HG03039 (cell line): Measurements from ENCODE around the gene NOXO1.
"Not testable (repeated sequence)": the region's sequence is repeated elsewhere in the genome, so short reads cannot be mapped to it uniquely, and the experiment has no call there.

ENCODE experiments used
- ATAC-seq: cut with Tn5 transposase; IDR thresholded peaks from one replicate; pipeline ENCODE4 v1.9.1; 2021; ENCODE audit warnings: mild to moderate bottlenecking, moderate library complexity; ENCODE audit not compliant: unreplicated experiment

NOXO1 gene

DNA sequence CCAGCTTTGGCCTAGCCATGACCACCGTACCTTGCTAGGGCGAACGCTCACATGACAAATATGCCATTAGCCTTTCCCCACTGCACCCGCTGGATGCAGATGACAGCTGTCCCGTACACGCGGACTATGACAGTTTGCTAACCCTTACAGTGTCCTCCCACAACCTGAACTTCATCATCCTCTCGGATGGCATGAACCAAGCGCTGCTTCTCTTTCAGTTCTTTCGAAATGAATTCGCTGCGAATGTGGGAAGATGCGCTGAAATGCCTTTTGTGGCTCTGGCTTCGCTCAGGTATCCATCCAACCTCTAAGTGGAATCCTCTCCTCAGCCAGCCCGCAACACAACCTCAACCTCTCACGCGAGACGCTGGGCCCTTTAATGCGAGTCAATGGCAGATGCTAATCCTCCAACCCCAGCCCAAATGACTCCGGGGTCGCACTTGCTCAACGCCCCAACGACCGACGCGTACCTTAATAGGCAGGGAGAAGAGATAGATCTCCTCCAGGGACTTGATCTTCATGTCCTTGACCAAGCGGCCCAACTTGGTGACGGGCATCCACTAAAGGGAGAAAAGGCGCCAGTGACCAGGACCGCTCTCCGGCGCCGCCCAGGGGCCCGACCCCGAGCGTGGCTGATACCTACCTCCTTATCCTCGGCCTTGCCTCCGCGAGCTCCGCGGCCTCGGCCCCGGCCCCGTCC, 17.3 kb downstream of the NOXO1 start:
- no peak for ATAC-seq

DNA sequence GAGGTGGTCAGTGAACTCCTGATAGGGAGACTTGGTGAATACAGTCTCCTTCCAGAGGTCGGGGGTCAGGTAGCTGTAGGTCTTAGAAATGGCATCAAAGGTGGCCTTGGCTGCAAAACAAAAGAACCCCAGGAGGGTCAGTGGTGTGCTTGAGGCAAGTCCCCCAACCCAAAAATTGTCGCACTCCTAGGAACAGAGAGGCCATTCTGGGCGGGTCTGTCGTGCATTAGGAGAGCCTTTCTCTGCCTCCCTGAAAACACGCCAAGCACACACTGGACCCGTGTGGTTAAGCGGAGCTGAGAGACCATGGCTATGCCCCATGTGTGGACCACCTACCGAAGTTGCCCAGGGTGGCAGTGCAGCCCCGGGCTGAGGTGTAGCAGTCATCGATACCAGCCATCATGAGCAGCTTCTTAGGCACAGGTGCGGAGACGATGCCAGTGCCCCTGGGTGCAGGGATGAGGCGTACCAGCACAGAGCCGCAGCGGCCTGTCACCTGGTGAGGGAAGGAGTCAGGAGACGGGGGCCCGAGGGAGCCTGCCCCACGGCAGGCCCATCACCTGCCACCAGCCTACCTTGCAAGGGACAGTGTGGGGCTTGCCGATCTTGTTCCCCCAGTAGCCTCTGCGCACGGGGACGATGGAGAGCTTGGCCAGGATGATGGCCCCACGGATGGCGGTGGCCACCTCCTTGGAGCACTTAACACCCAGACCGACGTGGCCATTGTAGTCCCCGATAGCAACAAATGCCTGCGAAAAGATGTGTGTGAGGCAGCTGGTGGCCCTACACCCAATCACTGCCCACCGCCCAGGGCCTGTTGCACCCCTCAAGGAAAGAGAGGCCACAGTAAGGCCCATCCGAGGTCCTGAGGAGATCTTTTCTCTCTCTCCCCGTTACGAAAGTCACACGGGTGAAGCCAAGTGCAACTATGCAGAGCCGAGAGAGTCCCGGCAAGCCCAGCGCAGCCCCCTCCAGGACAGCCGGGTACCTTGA, 18.8 kb downstream of the NOXO1 start:
- not testable (repeated sequence) for ATAC-seq

DNA sequence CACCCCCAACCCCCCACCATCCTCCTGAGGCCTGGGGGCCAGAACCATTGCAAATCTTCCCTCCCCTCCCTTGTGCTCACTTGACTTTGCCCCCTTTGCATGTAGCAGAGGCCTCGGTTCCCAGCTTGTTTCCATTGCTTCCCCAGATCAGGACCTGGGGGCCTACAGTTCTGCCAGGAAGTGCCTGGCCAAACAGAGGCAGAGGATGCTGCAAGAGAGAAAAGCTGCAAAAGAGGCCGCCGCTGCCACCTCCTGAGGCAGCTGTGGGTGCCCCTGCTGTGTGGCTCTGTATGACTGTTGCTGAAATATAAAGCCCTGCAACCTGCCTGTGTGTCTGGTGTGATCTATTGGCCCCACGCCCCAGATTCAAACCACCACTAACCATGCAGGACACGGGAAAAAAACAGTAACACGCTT, 19.6 kb downstream of the NOXO1 start:
- ATAC-seq = no peak

DNA sequence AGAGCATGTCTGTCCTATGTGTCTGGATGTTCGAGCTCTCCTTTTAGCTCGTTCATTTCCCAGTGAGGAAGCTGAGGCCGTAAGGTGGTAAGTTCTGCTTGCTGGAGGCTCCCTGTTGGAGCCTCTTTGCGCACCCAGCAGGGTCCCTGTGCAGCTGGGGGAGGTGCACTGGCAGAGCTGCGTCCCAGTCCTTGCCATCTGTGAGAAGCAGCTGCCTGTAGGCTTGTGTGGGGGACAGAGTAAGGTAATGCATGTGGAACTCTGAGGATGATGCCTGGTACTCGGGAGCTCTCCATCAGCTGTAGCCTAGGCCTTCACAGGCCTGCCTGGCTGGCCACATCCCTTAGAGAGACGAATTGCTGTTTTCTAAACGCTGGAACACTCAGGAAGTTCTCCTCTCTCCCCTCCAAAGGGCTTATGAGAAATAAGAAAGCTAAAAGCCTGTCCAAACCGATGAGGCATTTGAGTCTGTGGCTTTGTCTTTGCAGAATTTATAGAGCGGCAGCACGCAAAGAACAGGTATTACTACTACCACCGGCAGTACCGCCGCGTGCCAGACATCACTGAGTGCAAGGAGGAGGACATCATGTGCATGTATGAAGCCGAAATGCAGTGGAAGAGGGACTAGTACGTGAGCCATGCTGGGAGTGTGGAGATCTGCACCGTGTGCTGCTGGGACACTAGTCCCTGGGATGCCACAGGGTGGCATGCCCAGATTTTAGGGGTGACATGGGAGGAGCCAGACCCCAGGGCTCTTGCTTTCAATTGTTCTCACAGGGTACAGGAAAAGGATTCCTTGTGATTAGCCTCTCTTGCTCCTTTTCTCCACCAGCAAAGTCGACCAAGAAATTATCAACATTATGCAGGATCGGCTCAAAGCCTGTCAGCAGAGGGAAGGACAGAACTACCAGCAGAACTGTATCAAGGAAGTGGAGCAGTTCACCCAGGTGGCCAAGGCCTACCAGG, 20.3 kb downstream of the NOXO1 start:
- no peak for ATAC-seq

DNA sequence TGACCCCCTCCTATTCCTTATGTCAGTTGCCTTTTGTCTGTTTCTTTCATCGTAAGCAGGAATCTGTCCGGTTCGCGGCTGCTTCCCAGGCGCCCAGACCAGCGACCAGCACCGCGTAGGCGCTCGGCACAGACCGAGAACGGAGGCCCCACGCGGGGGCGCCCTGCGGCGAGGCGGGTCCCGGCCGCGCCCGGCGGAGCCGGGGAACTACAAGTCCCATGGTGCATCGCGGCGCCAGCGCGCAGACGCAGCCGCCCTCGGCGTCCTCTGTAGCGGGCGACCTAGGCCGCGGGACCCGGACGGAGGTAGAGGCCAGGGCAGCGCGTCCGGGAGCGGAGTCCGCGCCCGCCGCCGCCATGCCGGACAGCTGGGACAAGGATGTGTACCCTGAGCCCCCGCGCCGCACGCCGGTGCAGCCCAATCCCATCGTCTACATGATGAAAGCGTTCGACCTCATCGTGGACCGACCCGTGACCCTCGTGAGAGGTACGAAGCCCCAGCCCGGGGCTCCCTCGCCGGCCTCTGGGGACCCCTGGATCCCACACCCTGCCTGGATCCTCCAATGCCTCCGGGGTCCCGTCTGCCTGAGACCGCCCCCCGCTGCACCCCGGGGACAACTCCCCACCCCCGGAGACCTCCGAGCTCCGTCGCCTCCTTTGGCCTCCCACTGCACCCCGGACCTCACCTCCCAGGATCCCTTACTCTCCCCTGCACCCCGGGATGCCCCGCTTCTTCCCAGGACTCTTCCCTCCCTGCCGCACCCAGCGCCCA, 21.8 kb downstream of the NOXO1 start, which contains the start of gene NDUFB10:
Gene NDUFB10 (plus strand): TSS at position 270 of the 771 bp plus-strand sequence. CDS start 87 bp downstream, at position 357.
- peak; percentile 63 for ATAC-seq

DNA sequence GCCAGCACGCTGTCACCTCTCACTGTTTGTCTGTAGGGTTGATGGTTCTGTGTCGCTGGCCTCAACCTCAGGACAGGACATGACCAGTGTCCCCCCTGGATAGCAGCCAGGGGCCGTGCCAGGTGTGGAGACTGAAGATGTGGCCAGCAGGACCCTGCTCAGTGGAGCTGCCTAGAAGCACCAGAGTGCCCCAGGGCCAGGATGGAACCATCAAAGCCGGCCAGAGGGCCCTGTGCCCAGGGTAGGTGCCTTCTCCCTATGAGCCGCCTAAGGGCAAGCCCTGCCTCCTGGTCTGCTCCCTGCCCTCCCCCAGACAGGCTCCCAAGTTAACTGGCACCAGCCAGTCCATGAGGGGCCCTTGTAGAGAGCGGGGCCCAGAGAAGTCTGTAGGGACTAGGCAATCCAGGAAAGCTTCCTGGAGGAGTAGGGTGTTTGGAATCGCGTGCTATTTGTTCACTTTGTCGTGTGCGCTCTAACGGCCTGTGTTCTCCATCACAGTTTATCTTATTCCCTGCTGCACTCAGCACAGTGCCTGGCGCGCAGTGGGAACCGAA, 22.5 kb downstream of the NOXO1 start:
- ATAC-seq = no peak

DNA sequence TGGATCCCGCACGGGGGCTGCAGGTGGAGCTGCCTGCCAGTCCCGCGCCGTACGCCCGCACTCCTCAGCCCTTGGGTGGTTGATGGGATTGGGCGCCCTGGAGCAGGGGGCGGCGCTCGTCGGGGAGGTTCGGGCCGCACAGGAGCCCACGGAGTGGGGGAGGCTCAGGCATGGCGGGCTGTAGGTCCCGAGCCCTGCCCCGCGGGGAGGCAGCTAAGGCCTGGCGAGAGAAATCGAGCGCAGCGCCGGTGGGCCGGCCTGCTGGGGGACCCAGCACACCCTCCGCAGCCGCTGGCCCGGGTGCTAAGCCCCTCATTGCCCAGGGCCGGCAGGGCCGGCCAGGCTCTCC, 23.2 kb downstream of the NOXO1 start:
- ATAC-seq = not testable (repeated sequence)

DNA sequence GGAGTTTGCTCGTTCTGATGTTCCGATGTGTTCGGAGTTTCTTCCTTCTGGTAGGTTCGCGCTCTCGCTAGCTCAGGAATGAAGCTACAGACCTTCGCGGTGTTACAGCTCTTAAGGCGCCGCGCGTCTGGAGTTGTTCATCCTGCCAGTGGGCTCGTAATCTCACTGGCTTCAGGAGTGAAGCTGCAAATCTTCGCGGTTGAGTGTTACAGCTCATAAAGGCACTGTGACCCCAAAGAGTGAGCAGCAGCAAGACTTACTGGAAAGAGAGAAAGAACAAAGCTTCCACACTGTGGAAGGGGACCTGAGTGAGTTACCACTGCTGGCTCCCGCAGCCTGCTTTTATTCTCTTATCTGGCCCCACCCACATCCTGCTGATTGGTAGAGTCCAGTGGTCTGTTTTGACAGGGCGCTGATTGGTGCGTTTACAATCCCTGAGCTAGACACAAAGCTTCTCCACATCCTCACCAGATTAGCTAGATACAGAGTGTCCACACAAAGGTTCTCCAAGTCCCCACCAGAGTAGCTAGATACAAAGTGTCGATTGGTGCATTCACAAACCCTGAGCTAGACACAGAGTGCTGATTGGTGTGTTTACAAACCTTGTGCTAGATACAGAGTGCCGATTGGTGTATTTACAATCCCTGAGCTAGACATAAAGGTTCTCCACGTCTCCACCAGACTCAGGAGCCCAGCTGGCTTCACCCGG, 23.7 kb downstream of the NOXO1 start:
- ATAC-seq = not testable (repeated sequence)

DNA sequence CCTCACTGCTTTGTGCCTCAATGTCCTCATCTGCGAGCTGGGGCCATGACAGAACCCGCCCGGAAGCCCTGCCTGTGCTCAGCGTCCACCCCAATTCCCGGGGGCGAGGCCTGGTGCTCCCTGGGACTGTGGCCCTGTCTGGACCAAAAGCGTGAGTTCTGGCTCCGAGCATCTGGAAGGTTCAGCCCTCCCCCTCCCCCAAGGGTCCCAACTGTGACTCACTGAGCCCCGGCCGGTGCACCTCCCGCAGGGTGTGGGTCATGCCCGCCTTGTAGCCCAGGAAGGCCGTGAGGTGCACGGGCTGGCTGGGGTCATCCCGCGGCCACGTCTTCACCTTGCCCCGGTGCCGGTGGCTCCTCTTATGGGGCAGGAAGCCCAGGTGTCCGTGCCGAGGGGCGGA, 27.5 kb downstream of the NOXO1 start:
- no peak for ATAC-seq

DNA sequence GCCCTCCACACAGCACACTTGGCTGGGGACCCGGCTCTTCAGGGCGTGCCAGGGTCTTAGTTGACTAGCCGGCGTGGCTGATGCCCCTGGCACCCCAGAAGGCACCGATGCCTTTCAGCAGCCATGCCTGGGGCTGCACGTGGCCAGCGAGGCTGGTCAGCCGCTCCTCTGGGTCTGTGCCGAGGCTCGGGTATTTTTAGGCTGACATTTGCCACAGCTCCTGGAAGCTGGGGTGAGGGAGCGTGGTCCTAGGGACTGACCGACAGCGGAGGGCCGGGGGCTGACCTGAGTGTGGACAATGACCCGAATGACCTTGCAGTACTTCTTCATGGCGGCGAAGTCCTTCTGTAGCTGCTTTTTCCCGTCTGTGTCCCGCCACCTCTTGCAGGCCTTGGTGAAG, 30.7 kb downstream of the NOXO1 start:
- ATAC-seq = no peak

DNA sequence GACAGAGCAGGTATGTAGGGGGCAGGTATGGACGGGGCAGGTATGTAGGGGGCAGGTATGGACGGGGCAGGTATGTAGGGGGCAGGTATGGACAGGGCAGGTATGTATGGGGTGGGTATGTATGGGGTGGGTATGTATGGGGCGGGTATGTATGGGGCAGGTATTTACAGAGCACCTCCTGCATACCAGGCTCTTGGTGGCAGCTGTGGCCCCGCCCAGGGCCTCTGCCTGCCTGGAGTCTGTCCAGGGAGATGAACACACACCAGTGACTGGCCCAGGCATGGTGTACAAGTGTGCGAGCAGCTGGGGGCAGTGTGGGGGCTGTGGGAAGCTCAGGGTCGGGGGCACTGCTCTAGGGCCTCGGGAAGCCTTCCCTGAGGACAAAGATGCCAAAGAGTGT, 31.2 kb downstream of the NOXO1 start:
- ATAC-seq = no peak

DNA sequence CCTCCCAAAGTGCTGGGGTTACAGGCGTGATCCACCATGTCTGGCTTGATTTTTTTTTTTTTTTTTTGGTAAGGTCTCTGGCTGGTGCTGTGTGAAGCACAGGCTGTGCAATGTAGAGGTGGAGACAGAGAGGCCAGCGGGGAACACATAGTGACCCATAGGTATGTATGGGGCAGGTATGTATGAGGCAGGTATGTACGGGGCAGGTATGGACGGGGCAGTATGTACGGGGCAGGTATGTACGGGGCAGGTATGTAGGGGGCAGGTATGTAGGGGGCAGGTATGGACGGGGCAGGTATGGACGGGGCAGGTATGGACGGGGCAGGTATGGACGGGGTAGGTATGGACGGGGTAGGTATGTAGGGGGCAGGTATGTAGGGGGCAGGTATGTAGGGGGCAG, 31.8 kb downstream of the NOXO1 start:
- ATAC-seq = no peak

DNA sequence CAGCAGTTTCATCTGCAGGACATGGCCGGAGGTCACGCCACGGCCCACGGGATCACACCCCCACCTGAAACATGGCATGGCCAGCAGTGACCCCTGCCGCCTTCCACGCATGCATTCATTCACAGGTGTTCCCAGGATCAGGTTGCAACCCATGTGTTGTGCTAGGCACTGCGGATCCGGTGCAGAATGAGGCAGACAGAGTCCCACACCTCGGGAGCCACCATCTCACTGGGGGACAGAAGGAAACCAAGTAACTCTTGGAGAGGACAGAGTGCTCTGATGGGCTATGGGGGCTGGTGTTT, 33.9 kb downstream of the NOXO1 start:
- ATAC-seq = no peak

DNA sequence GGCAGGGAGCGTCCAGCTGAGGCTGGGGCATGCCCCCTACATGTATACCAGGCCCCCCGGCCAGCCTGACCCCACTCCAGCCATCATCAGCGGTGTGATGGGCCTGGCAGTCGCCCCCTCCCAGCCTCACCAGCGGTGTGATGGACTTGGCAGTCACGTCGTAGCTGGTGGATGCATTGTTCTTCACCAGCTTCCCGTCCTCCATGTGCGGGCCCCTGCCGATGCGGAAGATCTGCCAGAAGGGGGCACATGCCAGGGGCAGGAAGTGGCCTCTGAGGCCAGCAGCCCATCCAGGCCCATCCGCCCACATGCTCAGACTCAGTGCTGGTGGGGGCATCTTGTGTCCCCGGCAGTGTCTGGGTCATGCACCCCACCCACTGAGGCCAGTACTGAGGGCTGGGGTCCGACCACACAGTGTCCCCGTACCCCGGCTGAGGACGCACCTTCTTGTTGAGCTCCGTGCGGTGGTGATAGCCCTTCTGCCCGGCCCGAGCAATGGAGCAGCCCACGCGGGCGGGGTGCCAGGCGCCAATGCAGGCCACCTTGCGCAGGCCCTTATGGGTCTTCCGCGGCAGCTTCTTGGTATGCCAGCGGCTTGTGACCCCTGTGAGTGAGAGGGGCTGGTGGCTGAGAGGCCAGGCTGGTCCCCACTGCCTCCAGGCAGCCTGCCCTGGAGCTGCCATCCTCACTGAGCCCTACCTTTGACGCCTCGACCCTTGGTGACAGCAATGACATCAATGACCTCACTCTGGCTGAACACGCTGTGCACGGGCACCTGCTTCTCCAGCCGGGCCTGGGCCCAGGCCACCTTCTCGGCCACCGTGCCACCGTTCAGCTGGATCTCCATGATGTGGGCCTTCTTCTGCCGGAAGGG, 34.5 kb downstream of the NOXO1 start:
- no peak for ATAC-seq

DNA sequence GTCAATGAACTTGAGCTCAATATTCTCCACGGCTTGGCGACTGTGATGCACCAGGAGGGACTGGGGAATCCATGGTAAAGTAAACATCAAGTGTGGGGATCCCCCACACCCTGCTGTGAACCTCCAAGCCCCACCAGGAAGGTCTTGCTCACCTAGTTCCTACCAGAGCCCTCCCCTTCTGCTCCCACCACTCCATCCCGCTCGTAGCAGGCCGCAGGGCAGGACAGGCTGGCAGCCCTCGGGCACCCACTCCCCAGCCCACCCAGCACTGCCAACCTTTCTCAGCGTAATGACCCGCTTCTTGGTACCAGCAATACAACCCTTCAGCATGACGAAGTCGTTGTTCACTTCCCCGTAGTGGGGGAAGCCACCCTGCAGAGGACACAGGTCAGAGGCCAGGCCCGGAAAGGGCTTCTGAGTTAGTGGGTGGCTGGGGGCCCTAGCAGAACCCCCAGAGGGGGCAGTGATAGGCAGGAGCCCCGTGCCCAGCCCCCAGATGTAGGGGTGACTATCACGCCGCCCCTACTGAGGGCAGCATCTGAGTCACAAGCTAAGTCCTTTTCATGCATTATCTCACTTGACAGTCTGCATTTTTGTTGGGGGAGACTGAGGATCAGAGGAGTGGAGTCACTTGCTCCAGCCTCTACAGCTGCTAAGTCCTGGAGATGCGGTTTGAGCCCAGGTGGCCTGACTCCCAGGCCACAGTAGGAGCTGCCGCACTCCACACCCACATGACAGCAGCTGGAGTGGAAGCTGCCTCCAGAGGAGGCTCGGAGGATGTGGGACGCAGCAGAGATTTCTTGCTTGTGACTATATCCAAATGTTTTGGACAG, 35.5 kb downstream of the NOXO1 start:
- ATAC-seq = no peak

DNA sequence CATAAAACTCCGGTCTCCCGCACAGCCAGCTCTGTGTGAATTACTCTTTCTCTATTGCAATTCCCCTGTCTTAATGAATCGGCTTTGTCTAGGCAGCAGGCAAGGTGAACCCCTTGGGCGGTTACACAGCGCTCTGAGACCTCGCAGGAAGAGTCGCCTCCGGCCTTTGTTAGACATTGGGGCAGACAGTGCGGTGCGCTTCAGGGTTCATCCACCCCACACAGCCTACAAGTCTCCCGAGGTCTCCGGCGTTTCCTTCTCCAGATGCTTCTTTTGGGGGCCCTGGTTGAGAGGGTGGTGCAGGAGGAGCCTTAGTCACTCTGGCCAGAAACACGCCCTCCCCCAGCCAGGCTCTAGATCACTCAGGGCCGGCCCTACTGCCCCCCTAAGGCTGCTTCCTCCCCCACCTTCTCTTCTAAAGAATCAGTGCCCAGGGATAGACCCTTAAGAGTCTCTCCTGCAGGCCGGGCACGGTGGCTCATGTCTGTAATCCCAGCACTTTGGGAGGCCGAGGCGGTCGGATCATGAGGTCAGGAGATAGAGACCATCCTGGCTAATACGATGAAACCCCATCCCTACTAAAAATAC, 36.6 kb downstream of the NOXO1 start:
- no peak for ATAC-seq
